NT2/D1 (cell line): ENCODE measurements around the gene MAP3K8.

ENCODE experiments used
- SUZ12 ChIP-seq: IDR thresholded peaks from 2 replicates; pipeline ENCODE4 v1.6.1; 2011; ENCODE audit not compliant: insufficient read length, insufficient read depth; ENCODE audit errors: extremely low read depth
- ZNF274 ChIP-seq: IDR thresholded peaks from 2 replicates; pipeline ENCODE4 v1.6.1; 2011; ENCODE audit warnings: mild to moderate bottlenecking, low read depth, low read length

DNA sequence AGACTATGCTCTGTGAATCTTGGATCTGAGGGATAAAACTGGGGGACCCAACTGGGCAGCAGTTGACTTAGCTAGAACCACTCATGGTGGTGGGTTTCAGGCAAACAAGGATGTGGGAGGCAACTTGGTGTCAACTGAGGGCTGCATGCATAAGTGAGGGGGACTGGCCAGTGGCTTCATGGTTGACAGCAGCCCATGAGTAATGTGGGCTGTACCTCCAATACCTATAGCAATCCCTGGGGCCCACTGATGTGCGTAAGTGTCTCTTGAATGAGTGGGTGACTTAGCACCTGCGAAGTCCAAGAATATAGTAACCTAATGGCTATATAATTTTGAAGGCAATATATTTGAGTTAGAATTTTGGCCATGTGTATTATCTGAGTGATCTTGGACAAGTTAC is 13.7 kb upstream of the MAP3K8 start:
- no peak for TF ChIP-seq ZNF274
- TF ChIP-seq SUZ12: no peak
